Peyer's patch (tissue), 4 donors: ENCODE data around the gene KCNQ1.

Experiments used
- POLR2A ChIP-seq, 2 donors: fragments of 450-650 bp; IDR thresholded peaks; one replicate each; pipeline ENCODE4 v1.5.1; 2017; ENCODE audit warnings: antibody characterized with exemption in 2 of 2, mild to moderate bottlenecking in 2 of 2, moderate library complexity in 2 of 2
- TF ChIP-seq, protein P1 (sequence below), 6 experiments: fragments of 450-650 bp in 4 of 6; fragments of 200-600 bp in 2 of 6; sonication (generic) in 1 of 6; IDR thresholded peaks; one replicate each; pipeline ENCODE4 v1.5.1; 2017 to 2019; ENCODE audit warnings: antibody characterized with exemption in 6 of 6, mild to moderate bottlenecking in 3 of 6, moderate library complexity in 1 of 6

DNA sequence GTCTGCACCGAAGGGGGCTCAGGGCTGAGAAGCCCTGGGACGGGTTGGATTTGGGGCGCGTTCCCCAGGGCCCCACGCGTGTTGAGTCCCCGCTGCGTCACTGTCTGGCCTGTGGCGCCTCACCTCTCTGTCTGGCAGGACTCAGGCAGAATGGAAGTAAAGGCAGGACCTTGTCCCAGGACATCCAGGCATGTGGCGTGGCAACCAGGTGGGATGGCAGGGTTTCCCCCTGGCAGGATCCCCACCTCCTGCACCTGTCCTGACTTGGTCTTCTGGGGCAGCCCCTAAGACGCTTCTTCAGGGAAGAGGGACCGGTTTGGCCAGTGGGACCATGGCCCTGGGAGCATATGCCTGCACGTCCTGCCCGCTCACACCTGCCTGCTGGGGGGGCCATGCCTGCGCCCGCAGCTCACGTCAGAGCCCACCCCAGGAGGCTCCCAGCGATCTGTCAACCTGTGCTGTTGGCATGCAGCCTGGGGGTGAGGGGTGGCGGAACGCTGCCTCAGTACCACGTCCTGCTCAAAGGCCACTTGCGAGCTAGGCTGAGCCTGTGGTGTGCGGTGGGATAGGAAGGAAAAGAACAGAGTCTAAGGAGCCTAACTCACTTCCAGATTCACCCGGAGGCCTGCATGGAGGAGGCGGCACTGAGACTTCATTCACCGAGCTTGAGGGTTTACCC, 72.7 kb downstream of the KCNQ1 start:
- TF ChIP-seq, protein P1, sequence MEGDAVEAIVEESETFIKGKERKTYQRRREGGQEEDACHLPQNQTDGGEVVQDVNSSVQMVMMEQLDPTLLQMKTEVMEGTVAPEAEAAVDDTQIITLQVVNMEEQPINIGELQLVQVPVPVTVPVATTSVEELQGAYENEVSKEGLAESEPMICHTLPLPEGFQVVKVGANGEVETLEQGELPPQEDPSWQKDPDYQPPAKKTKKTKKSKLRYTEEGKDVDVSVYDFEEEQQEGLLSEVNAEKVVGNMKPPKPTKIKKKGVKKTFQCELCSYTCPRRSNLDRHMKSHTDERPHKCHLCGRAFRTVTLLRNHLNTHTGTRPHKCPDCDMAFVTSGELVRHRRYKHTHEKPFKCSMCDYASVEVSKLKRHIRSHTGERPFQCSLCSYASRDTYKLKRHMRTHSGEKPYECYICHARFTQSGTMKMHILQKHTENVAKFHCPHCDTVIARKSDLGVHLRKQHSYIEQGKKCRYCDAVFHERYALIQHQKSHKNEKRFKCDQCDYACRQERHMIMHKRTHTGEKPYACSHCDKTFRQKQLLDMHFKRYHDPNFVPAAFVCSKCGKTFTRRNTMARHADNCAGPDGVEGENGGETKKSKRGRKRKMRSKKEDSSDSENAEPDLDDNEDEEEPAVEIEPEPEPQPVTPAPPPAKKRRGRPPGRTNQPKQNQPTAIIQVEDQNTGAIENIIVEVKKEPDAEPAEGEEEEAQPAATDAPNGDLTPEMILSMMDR (IDR thresholded peaks at IDR 0.05): no peak
- TF ChIP-seq POLR2A (IDR thresholded peaks at IDR 0.05): no peak
